Lower leg skin (tissue), 4 donors: ENCODE results near the gene RASA3. TPM values are rescaled to one million over a fixed set of nuclear protein-coding genes. Genes with fewer than 3 reads are reported as not detected.
"Not testable (repeated sequence)": the region's sequence is repeated elsewhere in the genome, so short reads cannot be mapped to it uniquely, and the experiment has no call there.

Experiments
- DNase-seq, 2 donors: peaks; one replicate each; pipeline ENCODE4 v3.0.0-alpha.2; 2019; ENCODE audit warnings: low spot score in 2 of 2
- H3K4me3 ChIP-seq: fragments of 200-600 bp; sonication (generic); 2 replicates; pipeline ENCODE4 v1.5.1; 2017; ENCODE audit warnings: mild to moderate bottlenecking, low read depth; ENCODE audit not compliant: poor library complexity, severe bottlenecking
- POLR2A ChIP-seq, 2 donors: fragments of 450-650 bp; IDR thresholded peaks; one replicate each; pipeline ENCODE4 v1.6.1; 2016 to 2017; ENCODE audit warnings: antibody characterized with exemption in 2 of 2, mild to moderate bottlenecking in 1 of 2, moderate library complexity in 1 of 2
- WGBS, 2 donors: methylation state at CpG; one replicate each; pipeline ENCODE4 v1.1.5; 2018; 5-methylcytosine and 5-hydroxymethylcytosine counted together
- intact Hi-C: fragments of 100-400 bp; cut with DNase I; formaldehyde crosslinking; loops from one replicate; pipeline ENCODE4 v1.15.0; 2023; ENCODE audit warnings: low total_unique reads
- total RNA-seq, 4 donors: library from RNA; depleted of rRNA; stranded (reverse); fragments of >200 nt; gene quantifications; one replicate each; pipeline ENCODE4 v1.1.0, GENCODE V29; 2016
- TF ChIP-seq, protein P1 (sequence below), 3 donors: fragments of 450-650 bp; IDR thresholded peaks; one replicate each; pipeline ENCODE4 v1.5.1; 2016; ENCODE audit warnings: antibody characterized with exemption in 3 of 3, mild to moderate bottlenecking in 3 of 3, moderate library complexity in 2 of 3

RASA3 gene
- total RNA-seq, 4 donors from 2014 or later, result 12.9 to 30.5 (median 24.2) TPM

DNA sequence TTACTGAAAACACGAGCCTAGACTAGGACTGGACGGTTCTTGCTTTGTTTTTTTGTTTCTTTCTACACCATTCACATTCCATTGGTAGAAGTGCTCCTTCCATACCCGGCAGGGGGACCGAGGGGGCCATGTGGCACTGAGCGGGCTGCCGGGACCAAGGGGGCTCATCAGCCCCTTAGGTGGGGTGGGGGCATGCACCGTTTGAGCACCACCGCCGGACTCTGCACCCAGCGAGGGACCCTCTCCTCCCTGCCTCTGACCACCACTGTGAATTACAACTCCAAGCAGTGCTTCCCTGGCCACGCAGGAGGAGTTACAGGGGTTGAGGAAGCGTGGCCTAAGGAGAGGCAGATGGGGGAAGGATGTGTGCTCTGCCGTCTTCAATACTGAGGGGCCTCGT, 31.6 kb upstream of the RASA3 start:
- DNase-seq, result no peak
- intact Hi-C loops, result no loop called here
- H3K4me3 ChIP-seq, result no peak overlapping the region
- TF ChIP-seq POLR2A (IDR thresholded peaks at IDR 0.05), result no peak
- TF ChIP-seq, protein P1, sequence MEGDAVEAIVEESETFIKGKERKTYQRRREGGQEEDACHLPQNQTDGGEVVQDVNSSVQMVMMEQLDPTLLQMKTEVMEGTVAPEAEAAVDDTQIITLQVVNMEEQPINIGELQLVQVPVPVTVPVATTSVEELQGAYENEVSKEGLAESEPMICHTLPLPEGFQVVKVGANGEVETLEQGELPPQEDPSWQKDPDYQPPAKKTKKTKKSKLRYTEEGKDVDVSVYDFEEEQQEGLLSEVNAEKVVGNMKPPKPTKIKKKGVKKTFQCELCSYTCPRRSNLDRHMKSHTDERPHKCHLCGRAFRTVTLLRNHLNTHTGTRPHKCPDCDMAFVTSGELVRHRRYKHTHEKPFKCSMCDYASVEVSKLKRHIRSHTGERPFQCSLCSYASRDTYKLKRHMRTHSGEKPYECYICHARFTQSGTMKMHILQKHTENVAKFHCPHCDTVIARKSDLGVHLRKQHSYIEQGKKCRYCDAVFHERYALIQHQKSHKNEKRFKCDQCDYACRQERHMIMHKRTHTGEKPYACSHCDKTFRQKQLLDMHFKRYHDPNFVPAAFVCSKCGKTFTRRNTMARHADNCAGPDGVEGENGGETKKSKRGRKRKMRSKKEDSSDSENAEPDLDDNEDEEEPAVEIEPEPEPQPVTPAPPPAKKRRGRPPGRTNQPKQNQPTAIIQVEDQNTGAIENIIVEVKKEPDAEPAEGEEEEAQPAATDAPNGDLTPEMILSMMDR (IDR thresholded peaks at IDR 0.05), result no peak
- 77 to 90% methylated on average over 13 to 14 of the region's 14 CpGs for WGBS, 2 donors

DNA sequence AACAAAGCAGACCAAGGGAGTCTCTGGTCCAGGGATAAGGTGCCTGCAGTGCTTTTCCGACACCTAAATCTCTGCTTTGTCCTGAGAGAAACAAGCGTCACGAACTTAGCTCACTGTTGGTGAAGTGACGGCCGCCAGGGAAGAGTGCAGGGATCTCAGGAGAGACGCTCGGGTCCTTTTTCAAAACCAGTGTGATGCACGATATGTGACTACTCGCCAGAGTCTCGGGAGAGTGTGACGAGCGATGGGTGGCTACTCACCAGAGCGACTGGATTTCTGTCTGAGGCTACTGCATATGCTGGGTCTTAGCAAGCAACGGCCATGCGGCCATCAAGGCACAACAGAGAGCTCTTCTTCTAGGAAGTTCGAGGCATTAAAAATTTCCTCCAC, 30.1 kb upstream of the RASA3 start:
- intact Hi-C loops, result no loop called here
- no peak for DNase-seq
- TF ChIP-seq, protein P1 (IDR thresholded peaks at IDR 0.05), result no peak
- TF ChIP-seq POLR2A (IDR thresholded peaks at IDR 0.05), result no peak
- WGBS, 2 donors, result 81 to 91% methylated on average over 16 of the region's 16 CpGs
- H3K4me3 ChIP-seq, result no peak overlapping the region

DNA sequence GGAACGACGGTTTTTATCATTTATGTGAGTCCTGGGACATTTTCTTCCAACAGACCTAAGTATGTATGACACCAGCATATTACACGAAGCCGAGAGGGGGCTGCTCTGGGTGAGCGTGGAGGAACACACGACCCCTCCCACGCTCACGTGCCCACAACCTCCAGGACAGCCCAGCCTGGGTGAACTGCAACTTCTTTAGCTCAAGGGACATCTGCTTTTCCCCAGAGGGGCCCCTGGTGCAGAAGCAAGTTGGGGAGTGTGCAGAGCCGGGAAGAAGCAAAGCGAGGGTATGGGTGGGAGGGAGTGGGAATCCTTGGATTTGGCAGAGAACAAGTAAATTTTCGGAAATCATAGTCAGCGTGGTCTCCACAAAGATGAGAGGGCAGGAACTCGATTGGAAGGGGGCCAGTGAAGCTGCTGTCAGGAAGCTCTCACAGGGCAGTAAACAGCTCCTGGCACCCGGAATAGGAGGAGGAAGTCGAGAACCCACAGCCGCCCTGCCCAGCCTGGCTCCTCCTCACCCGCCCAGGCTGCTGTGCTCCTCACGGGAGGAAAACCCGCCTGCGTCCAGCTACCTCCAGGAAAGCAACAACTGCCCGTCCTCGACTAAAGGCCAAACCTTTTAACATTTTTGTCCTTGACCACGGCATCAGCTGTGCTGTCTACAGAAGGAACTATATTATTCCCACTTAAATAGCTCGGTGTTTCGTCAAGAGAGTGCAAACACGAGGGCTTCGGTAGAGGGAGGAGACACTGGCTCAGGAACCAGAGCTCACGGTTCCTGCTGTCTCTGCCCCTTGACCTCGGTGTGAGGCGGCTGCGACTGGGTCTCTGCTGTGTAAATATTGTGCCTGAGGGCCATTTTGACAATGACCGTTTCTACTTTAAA, 29.5 kb upstream of the RASA3 start:
- 19 to 28% methylated on average over 32 of the region's 32 CpGs for WGBS, 2 donors
- no peak overlapping the region for H3K4me3 ChIP-seq
- TF ChIP-seq POLR2A (IDR thresholded peaks at IDR 0.05), result no peak
- TF ChIP-seq, protein P1 (IDR thresholded peaks at IDR 0.05), result no peak
- DNase-seq, result peak in 1 of 2 donors; percentile 93
- intact Hi-C loops, result no loop called here

DNA sequence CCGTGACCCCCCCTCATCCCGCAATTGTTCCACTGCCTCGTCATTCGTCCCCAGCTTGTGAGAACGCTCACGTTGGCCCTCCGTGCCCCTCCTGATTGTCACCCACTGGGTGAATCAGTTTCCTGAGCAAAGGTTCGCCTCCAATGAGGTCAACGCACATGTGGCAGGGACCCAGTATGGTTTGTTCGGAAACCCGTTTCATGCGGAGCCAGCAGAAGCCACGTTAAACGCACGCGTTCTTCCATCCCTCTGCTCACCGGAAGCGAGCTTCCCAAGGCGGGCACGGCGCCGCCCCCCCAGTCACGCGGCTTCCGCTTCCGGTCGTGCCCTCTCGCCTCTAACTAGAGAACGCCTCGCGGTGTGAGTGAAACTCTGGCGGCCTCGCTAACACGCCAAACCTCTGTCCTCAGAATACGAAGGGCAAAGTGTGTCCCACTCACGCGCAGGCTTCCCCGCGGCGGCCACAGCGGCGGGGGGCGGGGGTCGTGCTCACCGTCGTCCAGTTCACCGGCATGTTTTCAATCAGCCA, 28.7 kb upstream of the RASA3 start:
- intact Hi-C loops, result no loop called here
- H3K4me3 ChIP-seq, result no peak overlapping the region
- peak in 1 of 2 donors; percentile 81 for DNase-seq
- TF ChIP-seq, protein P1 (IDR thresholded peaks at IDR 0.05), result no peak
- 94% methylated on average over 47 of the region's 47 CpGs for WGBS, 2 donors

DNA sequence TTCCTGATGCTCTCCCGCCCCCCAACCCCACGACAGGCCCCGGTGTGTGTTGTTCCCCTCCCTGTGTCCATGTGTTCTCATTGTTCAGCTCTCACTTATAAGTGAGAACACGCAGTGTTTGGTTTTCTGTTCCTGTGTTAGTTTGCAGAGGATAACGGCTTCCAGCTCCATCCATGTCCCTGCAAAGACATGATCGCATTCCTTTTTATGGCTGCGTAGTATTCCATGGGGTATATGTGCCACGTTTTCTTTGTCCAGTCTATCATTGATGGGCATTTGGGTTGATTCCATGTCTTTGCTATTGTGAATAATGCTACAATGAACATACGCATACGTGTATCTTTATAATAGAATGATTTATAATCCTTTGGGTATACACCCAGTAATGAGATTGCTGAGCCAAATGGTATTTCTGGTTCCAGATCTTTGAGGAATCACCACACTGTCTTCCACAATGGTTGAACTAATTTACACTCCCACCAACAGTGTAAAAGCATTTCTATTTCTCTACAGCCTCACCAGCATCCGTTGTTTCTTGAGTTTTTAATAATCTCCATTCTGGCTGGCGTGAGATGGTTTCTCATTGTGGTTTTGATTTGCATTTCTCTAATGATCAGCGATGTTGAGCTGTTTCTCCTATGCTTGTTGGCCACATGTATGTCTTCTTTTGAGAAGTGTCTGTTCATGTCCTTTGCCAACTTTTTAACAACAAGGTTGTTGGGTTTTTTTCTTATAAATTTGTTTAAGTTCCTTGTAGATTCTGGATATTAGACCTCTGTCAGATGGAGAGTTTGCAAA, 26.6 kb upstream of the RASA3 start:
- WGBS, 2 donors, result 75 to 83% methylated on average over 13 of the region's 13 CpGs
- intact Hi-C loops, DNase-seq, H3K4me3 ChIP-seq: not testable (repeated sequence)
